Stimulated activated CD4-positive, alpha-beta T cell treated with anti-CD3 and anti-CD28 coated beads, Interleukin-4, amount 100 ng/mL, for 48 hours (primary cell): ENCODE data around the gene NCLN.
"Not testable (repeated sequence)": the region's sequence is repeated elsewhere in the genome, so short reads cannot be mapped to it uniquely, and the experiment has no call there.

Source experiments
- DNase-seq, 2 donors: peaks; one replicate each; pipeline ENCODE4 v3.0.0-alpha.2; 2020; ENCODE audit warnings: low read depth in 2 of 2

The NCLN gene

GRCh38 chr19:3225169-3225485 lies 39.4 kb downstream of the NCLN start:
- DNase-seq: no peak

GRCh38 chr19:3225677-3226093 lies 40.0 kb downstream of the NCLN start:
- no peak for DNase-seq

GRCh38 chr19:3227054-3227626 lies 41.4 kb downstream of the NCLN start:
- DNase-seq: no peak

- no peak for DNase-seq
Observed at GRCh38 chr19:3229346-3229743, 43.6 kb downstream of the NCLN start.

GRCh38 chr19:3229888-3230496 lies 44.3 kb downstream of the NCLN start:
- DNase-seq: no peak

GRCh38 chr19:3231288-3231687 lies 45.6 kb downstream of the NCLN start:
- DNase-seq: no peak

- DNase-seq: no peak
Observed at GRCh38 chr19:3233116-3233515, 47.4 kb downstream of the NCLN start.

- DNase-seq: no peak
Observed at GRCh38 chr19:3233831-3234230, 48.1 kb downstream of the NCLN start.

GRCh38 chr19:3234800-3235199 lies 49.1 kb downstream of the NCLN start:
- peak in 1 of 2 donors; percentile 50 for DNase-seq

- DNase-seq: not testable (repeated sequence)
Observed at GRCh38 chr19:3235604-3236003, 49.9 kb downstream of the NCLN start.

- DNase-seq: no peak
Observed at GRCh38 chr19:3236272-3236671, 50.5 kb downstream of the NCLN start.

- DNase-seq: no peak
Observed at GRCh38 chr19:3238066-3238561, 52.4 kb downstream of the NCLN start.

- no peak for DNase-seq
Observed at GRCh38 chr19:3239367-3239766, 53.6 kb downstream of the NCLN start.

GRCh38 chr19:3243819-3244700 lies 58.3 kb downstream of the NCLN start:
- peak; percentile 40 to 48 for DNase-seq

GRCh38 chr19:3245050-3245449 lies 59.3 kb downstream of the NCLN start:
- no peak for DNase-seq

GRCh38 chr19:3248728-3249326 lies 63.1 kb downstream of the NCLN start:
- no peak for DNase-seq

GRCh38 chr19:3249408-3249807 lies 63.7 kb downstream of the NCLN start:
- DNase-seq: peak; percentile 13 to 26

GRCh38 chr19:3250675-3251074 lies 64.9 kb downstream of the NCLN start:
- peak; percentile 22 to 45 for DNase-seq

- no peak for DNase-seq
Observed at GRCh38 chr19:3251229-3251628, 65.5 kb downstream of the NCLN start.

GRCh38 chr19:3252650-3253049 lies 66.9 kb downstream of the NCLN start:
- DNase-seq: no peak

- no peak for DNase-seq
Observed at GRCh38 chr19:3253270-3253669, 67.5 kb downstream of the NCLN start.

GRCh38 chr19:3254520-3254919 lies 68.8 kb downstream of the NCLN start:
- no peak for DNase-seq
